ENCODE measurements around the gene TMEM44.

GRCh38 chr3:194565597-194566190, 67.5 kb downstream of the TMEM44 start:
- no peak for TF ChIP-seq CTCF (IDR thresholded peaks at IDR 0.05)
- no peak for TF ChIP-seq MAX (CRISPR knock-in tag; IDR thresholded peaks at IDR 0.05)
- no peak for TF ChIP-seq E2F5 (CRISPR knock-in tag; IDR thresholded peaks at IDR 0.05)
- no peak for TF ChIP-seq ZNF121 (CRISPR knock-in tag; IDR thresholded peaks at IDR 0.05)
- TF ChIP-seq ERG (CRISPR knock-in tag; IDR thresholded peaks at IDR 0.05), result no peak
- TF ChIP-seq SMAD3 (CRISPR knock-in tag; IDR thresholded peaks at IDR 0.05; ENCODE audit: borderline replicate concordance), result no peak
- TF ChIP-seq ARID4B (CRISPR knock-in tag; IDR thresholded peaks at IDR 0.05; ENCODE audit: borderline replicate concordance), result no peak
- TF ChIP-seq NFE2L1 (CRISPR knock-in tag; IDR thresholded peaks at IDR 0.05), result no peak
- TF ChIP-seq PREB (CRISPR knock-in tag; IDR thresholded peaks at IDR 0.05; ENCODE audit: borderline replicate concordance), result no peak
- no peak for TF ChIP-seq NFYB (CRISPR knock-in tag; conservative IDR thresholded peaks at IDR 0.05; ENCODE audit: low read depth)
- no peak for TF ChIP-seq RELA (CRISPR knock-in tag; IDR thresholded peaks at IDR 0.05; ENCODE audit: borderline replicate concordance)
- no peak for TF ChIP-seq E2F1 (CRISPR knock-in tag; IDR thresholded peaks at IDR 0.05)

Measured in WTC11 (cell line).